Activated T-helper 2 cell treated with anti-CD3 and anti-CD28 coated beads, Interferon-gamma antibody, Interleukin-2, Interleukin-4, amounts not matched to agents 10 μg/mL and 5 μg/mL and 100 μg/mL, durations not matched to agents 14 hours and 24 hours and 36 hours (primary cell): ENCODE data around the gene PIK3C3. TPM values are rescaled to one million over a fixed set of nuclear protein-coding genes. Genes with fewer than 3 reads are reported as not detected.
"Not testable (repeated sequence)": the region's sequence is repeated elsewhere in the genome, so short reads cannot be mapped to it uniquely, and the experiment has no call there.

Experiments
- DNase-seq: peaks from one replicate; pipeline ENCODE4 v3.0.0; 2021; ENCODE audit warnings: low spot score
- H3K27ac Mint-ChIP-seq: one replicate; pipeline ENCODE4 v1.8.0; 2021; ENCODE audit warnings: mixed read lengths
- H3K27me3 Mint-ChIP-seq: one replicate; pipeline ENCODE4 v1.8.0; 2021; ENCODE audit warnings: low read depth, mixed read lengths
- H3K36me3 Mint-ChIP-seq: one replicate; pipeline ENCODE4 v1.8.0; 2021; ENCODE audit warnings: low read depth, mixed read lengths
- H3K4me1 Mint-ChIP-seq: one replicate; pipeline ENCODE4 v1.8.0; 2021; ENCODE audit warnings: low read depth, mixed read lengths
- H3K4me3 Mint-ChIP-seq: one replicate; pipeline ENCODE4 v1.8.0; 2021; ENCODE audit warnings: low read depth, mild to moderate bottlenecking, moderate library complexity, mixed read lengths
- H3K9me3 Mint-ChIP-seq: one replicate; pipeline ENCODE4 v1.8.0; 2021; ENCODE audit warnings: mixed read lengths
- intact Hi-C: fragments of 100-400 bp; cut with micrococcal nuclease; formaldehyde crosslinking; loops from one replicate; pipeline ENCODE4 v1.15.1; 2023
- total RNA-seq: library from RNA; stranded (reverse); gene quantifications from 2 replicates; pipeline ENCODE4 v1.2.3, GENCODE V29; 2022

The PIK3C3 gene
- total RNA-seq, 1 donor from 2014 or later: 51.6 TPM

DNA sequence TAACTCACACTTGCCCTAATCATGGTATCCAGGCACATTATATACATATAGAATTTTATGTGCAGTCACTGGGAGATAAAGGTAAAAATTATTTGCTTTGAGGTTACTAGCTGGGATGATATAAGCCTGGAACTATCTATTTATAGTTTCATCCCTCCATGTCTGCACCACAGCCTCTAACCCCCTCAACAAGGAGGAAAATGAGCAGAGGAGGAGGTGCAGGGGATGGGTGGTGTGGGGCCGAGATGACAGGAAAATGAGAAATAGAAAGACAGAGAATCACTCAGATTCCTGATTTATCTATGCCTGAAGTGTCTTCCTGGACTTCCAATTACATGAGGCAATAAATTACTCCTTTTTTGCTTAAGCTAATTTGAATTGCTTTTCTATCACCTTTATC is 145.2 kb downstream of the PIK3C3 start:
- no peaks in the 10 kb centered on the region for H3K9me3 Mint-ChIP-seq
- intact Hi-C loops: no loop called here
- peaks cover 8% of the 10 kb centered on the region for H3K27me3 Mint-ChIP-seq

DNA sequence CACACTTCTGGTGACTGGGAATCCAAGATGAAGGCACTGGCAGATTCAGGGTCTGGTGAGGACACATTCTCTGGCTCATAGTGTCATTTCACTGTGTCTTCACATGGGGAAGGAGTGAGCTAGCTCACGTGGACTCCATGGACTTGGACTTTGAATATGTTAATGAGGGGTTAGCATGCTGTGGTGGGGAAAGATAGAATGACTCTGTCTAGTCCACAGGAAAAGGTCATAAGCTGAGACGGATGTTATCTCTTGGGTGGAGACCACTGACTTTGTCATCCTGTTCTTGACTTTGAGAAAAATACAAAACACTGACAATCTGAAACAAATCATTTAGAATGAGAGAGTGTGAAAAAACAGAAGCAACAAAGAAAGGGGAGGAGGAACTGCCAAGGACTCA is 145.9 kb downstream of the PIK3C3 start:
- H3K27me3 Mint-ChIP-seq: peaks cover 6% of the 10 kb centered on the region
- no peak for DNase-seq
- H3K27ac Mint-ChIP-seq: no peak overlapping the region
- no peaks in the 10 kb centered on the region for H3K9me3 Mint-ChIP-seq
- H3K4me3 Mint-ChIP-seq: no peak overlapping the region
- H3K36me3 Mint-ChIP-seq: no peaks in the 10 kb centered on the region
- peaks cover 4% of the 10 kb centered on the region for H3K4me1 Mint-ChIP-seq
- intact Hi-C loops: no loop called here

More for the DNA sequence above, 145.2 kb downstream of the PIK3C3 start:
- Mint-ChIP-seq H3K4me3 (no peak overlapping the region), H3K36me3 (no peaks in the 10 kb centered on the region), H3K4me1 (peaks cover 4% of the 10 kb centered on the region), H3K27ac (no peak overlapping the region)
- DNase-seq: no peak

DNA sequence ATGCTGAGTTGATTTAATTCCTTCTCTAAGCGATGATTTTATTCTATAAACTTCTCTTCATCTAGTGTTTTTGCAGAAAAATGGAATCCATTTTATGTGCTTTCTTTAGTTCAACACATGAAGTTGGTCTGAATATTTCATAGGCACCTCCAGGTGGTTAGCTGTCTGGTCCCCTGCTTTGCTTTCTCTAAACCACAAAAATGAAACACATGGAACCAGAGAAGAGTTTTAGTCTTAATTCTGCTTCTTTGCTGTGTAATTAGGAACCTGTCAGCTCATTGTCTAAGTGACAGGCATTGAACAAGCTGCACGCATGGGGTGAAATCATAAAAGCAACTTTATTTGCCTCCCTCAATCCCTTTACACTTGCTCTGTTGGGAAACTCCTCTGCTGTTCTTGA is 150.4 kb downstream of the PIK3C3 start:
- no peaks in the 10 kb centered on the region for H3K36me3 Mint-ChIP-seq
- H3K9me3 Mint-ChIP-seq: no peaks in the 10 kb centered on the region
- H3K4me3 Mint-ChIP-seq: no peak overlapping the region
- H3K27ac Mint-ChIP-seq: no peak overlapping the region
- intact Hi-C loops: no loop called here
- peaks cover 3% of the 10 kb centered on the region for H3K27me3 Mint-ChIP-seq
- no peak for DNase-seq
- peaks cover 5% of the 10 kb centered on the region for H3K4me1 Mint-ChIP-seq

DNA sequence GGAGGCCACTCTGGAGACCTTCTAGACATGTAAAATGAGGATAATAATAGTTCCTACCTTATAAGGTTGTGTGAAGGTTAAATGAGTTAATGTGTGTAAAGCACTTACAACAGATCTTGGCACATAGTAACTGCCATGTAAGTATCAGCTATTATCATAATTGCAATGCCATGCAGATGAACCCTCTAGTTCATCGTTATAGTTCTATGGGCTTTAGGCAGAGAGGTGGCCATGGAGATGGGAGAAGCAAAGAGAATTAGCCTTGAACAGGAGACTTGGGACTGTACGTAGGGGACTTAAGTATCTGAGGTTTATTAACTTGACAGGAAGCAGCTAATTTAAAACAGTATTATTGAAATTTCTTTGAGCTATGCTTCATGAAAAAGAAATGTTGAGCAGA is 151.8 kb downstream of the PIK3C3 start:
- intact Hi-C loops: no loop called here
- Mint-ChIP-seq H3K4me3 (no peak overlapping the region), H3K9me3 (no peaks in the 10 kb centered on the region)

DNA sequence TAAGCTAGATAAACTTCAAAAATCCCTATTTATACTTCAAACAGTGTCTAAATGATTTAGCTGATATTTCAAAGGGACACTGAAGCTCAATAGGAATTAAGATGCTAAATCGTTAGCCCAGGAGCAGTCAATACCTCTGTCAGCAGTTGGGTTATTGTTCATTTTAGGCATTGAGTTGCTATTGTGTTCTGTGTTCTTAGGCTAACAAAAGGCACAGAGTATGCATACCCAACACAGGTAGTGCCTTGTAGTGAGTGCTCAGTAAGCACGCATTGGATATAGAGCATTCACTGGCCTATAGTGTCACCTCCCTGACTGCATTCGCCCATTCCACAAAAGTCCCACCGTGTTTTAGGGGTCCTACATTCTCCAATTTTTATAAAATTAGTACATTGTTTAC is 152.3 kb downstream of the PIK3C3 start:
- no peak overlapping the region for H3K4me3 Mint-ChIP-seq
- no peaks in the 10 kb centered on the region for H3K36me3 Mint-ChIP-seq
- no peak for DNase-seq
- H3K27ac Mint-ChIP-seq: no peak overlapping the region
- peaks cover 3% of the 10 kb centered on the region for H3K27me3 Mint-ChIP-seq
- H3K4me1 Mint-ChIP-seq: peaks cover 1% of the 10 kb centered on the region
- intact Hi-C loops: no loop called here
- H3K9me3 Mint-ChIP-seq: no peaks in the 10 kb centered on the region

More for the DNA sequence above, 151.8 kb downstream of the PIK3C3 start:
- no peak overlapping the region for H3K27ac Mint-ChIP-seq
- H3K27me3 Mint-ChIP-seq: peaks cover 3% of the 10 kb centered on the region
- no peak for DNase-seq
- peaks cover 1% of the 10 kb centered on the region for H3K4me1 Mint-ChIP-seq
- H3K36me3 Mint-ChIP-seq: no peaks in the 10 kb centered on the region

DNA sequence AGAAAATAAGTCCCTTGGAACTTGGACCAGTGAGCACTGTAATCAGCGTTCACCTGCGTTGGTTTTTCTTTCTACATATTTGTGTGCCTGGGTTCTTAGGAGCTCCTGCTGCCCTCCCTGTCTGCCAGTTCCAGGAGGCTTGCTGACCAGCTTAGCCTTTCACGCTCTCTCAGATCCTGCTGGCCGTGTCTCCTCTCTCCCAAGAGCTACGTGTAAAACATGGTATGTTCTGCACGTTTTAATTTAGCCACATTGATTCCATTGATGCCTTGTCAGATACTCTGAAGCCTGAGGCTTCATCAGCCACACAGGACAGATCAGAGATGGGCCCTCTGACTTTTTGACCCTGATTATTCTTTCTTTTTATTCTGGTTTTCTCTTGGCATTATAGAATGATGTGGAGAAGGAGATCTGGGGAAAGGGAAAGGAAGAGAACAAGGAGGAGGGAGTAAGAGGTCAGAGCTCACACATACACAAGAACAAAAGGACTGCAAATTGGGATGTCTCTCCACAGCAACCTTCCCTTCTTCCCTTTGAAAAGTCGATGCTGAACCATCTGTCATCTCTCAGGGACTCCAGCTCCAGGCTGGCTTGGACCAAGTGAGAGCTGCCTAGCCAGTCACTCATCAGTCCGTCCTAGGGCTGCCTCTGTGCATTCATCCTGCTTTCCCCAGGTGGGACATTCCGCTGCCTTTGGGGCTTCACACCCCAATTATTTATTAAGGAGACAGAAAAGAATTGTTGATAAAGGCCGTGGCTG is 152.8 kb downstream of the PIK3C3 start:
- peaks cover 1% of the 10 kb centered on the region for H3K4me1 Mint-ChIP-seq
- no peak for DNase-seq
- H3K36me3 Mint-ChIP-seq: no peaks in the 10 kb centered on the region
- no peak overlapping the region for H3K27ac Mint-ChIP-seq
- intact Hi-C loops: no loop called here
- H3K4me3 Mint-ChIP-seq: no peak overlapping the region
- H3K27me3 Mint-ChIP-seq: peaks cover 3% of the 10 kb centered on the region
- H3K9me3 Mint-ChIP-seq: no peaks in the 10 kb centered on the region

DNA sequence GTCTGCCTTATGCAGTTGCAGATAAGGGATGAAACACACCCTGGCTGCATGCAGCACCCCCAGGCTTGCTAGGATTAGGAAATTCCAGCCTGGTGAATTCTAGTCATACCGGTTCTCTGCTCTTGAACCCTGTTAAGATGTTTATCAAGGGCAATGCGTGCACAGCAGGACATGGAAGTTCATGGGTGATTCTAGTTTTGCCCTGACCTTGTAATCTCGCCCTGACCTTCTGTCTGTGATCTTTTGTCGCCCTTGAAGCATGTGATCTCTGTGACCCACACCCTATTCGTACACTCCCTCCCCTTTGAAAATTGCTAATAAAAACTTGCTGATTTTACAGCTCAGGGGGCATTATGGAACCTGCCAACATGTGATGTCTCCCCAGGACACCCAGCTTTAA is 157.1 kb downstream of the PIK3C3 start:
- H3K9me3 Mint-ChIP-seq, H3K36me3 Mint-ChIP-seq: not testable (repeated sequence)

DNA sequence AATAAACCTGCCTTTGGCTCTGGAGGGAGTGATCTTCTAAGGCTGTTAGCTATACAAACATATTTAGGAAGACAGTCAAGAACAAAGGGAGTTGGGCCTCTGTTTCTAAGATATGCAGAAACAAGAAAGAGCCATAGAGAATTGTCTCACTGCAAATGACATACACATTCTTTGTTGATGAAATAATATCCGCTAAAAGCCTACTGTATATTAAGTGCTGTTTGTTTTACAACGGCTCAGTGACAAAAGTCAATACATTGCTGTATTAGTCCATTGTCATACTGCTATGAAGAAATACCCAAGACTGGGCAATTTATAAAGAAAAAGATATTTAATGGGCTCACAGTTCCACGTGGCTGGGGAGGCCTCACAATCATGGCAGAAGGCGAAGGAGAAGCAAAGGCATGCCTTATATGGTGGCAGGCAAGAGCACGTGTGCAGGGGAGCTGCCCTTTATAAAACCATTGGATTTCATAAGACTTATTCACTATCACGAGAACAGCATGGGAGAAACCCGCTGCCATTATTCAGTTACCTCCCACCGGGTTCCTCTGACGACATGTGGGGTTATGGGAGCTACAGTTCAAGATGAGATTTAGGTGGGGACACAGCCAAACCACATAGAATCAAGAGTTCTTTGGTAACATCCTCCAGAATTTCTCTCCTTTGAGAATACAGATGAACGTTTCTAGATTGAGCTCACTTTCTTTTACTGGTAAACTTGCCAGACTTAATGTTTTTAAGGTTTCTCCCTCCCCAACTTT is 157.8 kb downstream of the PIK3C3 start:
- Mint-ChIP-seq H3K27me3 (peaks cover 6% of the 10 kb centered on the region), H3K36me3 (no peaks in the 10 kb centered on the region), H3K27ac (no peak overlapping the region), H3K9me3 (no peaks in the 10 kb centered on the region), H3K4me1 (peaks cover 13% of the 10 kb centered on the region), H3K4me3 (no peak overlapping the region)
- no peak for DNase-seq
- intact Hi-C loops: loop anchor here (10.0 kb wide), 1 partner anchor 162 kb away; no protein-coding TSS in a partner anchor

More for the DNA sequence above, 157.1 kb downstream of the PIK3C3 start:
- DNase-seq, H3K27ac Mint-ChIP-seq, H3K27me3 Mint-ChIP-seq, H3K4me3 Mint-ChIP-seq: not testable (repeated sequence)
- H3K4me1 Mint-ChIP-seq: peaks cover 13% of the 10 kb centered on the region
- intact Hi-C loops: loop anchor here (10.0 kb wide), 1 partner anchor 163 kb away; no protein-coding TSS in a partner anchor

DNA sequence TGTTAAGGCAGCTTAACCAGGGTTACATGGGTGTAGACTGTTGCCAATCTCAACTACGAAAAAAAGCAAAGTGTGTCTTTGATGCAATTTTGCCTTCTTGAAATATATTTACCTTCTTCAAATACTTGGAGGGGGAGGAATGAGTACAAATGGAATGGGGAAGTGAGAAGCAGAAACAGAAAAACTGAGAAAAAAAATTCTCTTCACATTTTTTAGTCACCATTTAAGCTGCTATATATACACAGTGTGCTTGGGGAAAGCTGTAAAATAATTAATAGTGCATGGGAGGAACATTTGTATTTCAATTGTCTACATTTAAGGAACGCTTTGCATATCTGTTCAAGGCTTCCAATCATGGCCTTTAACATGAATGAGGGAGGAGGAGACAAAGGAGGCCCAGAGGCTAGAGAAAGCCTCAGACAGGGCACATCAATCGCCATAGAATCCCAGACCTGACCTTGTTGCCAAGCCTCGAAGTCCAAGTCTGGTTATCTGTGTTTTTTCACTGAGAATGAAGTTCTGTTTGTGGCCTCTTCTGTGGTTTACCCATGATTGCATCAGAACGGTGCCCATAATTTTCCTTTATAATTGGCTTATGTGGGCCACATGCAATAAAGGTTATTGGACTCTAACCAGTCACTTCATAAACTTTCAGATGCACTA is 158.6 kb downstream of the PIK3C3 start:
- Mint-ChIP-seq H3K27ac (no peak overlapping the region), H3K4me3 (no peak overlapping the region), H3K9me3 (no peaks in the 10 kb centered on the region), H3K4me1 (peaks cover 11% of the 10 kb centered on the region), H3K27me3 (peaks cover 10% of the 10 kb centered on the region), H3K36me3 (no peaks in the 10 kb centered on the region)
- no peak for DNase-seq
- intact Hi-C loops: loop anchor here (2.0 to 10.0 kb wide), 2 partner anchors 61 to 161 kb away; no protein-coding TSS in a partner anchor

DNA sequence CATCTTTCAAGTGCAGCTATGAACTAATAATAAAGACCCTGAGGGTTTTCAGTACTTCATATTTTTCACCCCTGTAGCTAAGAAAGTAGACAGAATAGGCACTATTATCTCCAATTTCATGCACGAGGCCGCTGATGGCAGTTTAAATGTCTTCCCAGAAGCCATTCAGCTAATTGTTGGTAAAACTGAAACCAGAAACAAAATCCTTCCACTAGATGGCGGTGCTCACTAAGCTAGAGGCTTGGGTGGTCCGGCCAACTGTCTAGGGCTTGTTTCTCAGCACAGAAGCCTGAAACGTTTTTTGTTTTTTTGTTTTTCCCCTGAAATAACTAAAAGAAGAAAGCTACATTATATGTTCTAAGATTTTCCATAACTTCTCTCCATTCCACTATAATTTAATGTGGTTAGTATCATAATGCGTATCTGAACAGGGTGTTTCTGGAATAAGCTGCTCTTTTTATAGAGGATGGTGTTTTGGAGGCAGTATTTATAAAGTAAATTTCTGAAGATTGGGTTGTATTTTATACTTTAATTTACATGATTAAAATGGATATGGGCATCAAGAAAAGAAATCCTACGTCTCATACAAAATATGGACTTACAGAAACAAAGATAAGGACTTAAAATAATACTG is 159.4 kb downstream of the PIK3C3 start:
- H3K27ac Mint-ChIP-seq: no peak overlapping the region
- peak; percentile 34 for DNase-seq
- no peak overlapping the region for H3K4me3 Mint-ChIP-seq
- intact Hi-C loops: loop anchor here (2.0 to 10.0 kb wide), 2 partner anchors 62 to 160 kb away; no protein-coding TSS in a partner anchor
- H3K36me3 Mint-ChIP-seq: no peaks in the 10 kb centered on the region
- H3K4me1 Mint-ChIP-seq: peaks cover 11% of the 10 kb centered on the region
- H3K27me3 Mint-ChIP-seq: peaks cover 14% of the 10 kb centered on the region
- H3K9me3 Mint-ChIP-seq: no peaks in the 10 kb centered on the region

DNA sequence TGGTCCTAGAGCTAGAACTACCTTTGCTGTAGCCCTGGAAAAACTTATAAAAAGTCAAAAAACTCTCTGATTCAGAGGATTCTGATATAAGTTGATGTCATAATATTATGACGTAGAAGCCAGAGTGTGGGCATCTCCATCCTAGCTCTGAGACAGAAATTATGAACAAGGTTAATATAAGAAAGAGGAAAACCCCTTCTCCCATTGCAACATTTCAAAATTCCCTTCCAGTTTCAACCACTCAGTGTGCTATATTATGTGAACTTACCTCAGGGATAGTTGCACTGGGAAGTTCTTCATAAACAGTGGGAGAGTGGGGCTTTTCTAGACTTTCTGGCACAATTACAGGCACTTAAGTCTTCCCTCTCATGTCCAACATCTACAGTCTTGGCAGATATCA is 171.6 kb downstream of the PIK3C3 start:
- intact Hi-C loops: no loop called here
- H3K27me3 Mint-ChIP-seq: peaks cover 2% of the 10 kb centered on the region
- H3K9me3 Mint-ChIP-seq: no peaks in the 10 kb centered on the region
- H3K36me3 Mint-ChIP-seq: no peaks in the 10 kb centered on the region
- no peak overlapping the region for H3K27ac Mint-ChIP-seq
- no peak overlapping the region for H3K4me3 Mint-ChIP-seq
- DNase-seq: no peak
- no peaks in the 10 kb centered on the region for H3K4me1 Mint-ChIP-seq

DNA sequence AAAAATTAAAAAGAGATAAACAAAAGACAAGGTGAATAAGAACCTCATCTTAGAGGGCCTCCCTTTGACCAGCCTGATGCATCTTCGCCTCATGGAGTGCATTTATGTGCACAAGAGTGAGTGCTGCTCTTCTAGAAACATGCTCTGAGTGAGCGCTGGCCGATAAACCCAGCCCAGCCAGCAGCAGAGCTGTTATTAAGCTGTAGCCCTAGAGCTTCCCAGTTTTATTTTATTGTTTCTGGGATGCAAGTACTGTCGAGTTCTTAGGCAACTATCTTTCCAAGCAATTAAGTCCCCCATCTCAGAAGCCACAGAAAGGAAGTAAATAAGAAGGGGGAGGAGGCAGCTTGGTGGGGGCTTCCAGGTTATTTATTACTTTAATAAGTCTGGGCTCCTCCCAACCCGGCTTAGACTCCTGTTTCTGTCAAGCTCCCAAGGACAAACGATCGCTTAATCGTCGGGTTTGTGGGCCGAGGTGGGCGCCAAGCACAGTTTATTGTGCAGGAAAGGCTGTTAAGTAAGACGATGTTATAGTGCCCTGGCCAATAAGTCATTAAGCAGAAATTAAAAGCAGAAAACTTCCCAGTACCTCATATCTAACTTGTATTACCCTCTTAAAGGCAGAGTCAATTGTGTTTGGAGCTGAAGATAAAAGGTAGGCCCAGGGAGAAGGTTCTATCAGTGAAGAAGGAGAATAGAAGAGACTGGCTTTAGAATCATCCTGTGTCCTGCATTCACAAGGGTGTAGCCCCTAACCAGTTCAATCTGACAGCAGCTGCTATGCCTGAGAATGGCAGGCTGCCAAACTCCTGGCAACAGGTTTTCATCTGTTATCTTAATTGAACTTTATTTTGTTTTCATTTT is 176.3 kb downstream of the PIK3C3 start:
- H3K27me3 Mint-ChIP-seq: peaks cover 2% of the 10 kb centered on the region
- H3K4me3 Mint-ChIP-seq: no peak overlapping the region
- no peaks in the 10 kb centered on the region for H3K9me3 Mint-ChIP-seq
- H3K27ac Mint-ChIP-seq: no peak overlapping the region
- DNase-seq: no peak
- H3K4me1 Mint-ChIP-seq: no peaks in the 10 kb centered on the region
- intact Hi-C loops: no loop called here
- H3K36me3 Mint-ChIP-seq: no peaks in the 10 kb centered on the region
